ENCODE measurements around the gene XKR8.

The XKR8 gene, protein sequence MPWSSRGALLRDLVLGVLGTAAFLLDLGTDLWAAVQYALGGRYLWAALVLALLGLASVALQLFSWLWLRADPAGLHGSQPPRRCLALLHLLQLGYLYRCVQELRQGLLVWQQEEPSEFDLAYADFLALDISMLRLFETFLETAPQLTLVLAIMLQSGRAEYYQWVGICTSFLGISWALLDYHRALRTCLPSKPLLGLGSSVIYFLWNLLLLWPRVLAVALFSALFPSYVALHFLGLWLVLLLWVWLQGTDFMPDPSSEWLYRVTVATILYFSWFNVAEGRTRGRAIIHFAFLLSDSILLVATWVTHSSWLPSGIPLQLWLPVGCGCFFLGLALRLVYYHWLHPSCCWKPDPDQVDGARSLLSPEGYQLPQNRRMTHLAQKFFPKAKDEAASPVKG

DNA sequence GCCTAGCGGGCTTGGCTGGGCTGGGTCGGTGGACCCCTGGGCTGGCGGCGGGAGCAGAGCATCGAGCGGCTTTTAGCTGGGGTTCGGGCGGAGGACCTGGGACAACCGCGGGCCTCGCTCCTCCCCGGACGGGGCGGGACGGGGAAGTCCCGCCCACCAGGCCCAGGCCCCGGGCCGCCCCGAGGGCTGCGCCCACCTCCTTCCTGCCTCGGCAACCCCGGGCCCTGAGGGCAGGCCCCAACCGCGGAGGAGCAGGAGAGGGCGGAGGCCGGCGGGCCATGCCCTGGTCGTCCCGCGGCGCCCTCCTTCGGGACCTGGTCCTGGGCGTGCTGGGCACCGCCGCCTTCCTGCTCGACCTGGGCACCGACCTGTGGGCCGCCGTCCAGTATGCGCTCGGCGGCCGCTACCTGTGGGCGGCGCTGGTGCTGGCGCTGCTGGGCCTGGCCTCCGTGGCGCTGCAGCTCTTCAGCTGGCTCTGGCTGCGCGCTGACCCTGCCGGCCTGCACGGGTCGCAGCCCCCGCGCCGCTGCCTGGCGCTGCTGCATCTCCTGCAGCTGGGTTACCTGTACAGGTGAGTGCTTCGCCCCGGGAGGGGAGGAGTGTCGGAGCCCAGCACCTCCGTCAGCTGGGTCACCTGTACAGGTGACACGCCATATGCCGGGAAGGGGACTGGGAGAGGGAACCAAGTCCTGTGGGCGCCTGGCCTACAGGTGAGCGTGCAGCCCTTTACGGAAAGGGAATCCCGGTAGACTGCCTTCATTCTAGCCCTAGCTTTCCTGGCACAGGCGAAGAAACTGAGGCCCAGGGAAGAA is at the start of gene XKR8:
XKR8 (plus strand) TSS at position 182 of the 812 bp plus-strand sequence; CDS start at position 279, 97 bp downstream.
- TF ChIP-seq CTBP1 (IDR thresholded peaks at IDR 0.05; ENCODE audit: borderline replicate concordance) (no peak), TARDBP (IDR thresholded peaks at IDR 0.05) (no peak), ZNF384 (IDR thresholded peaks at IDR 0.05) (no peak), SP1 (IDR thresholded peaks at IDR 0.05) (no peak), HDGF (IDR thresholded peaks at IDR 0.05; ENCODE audit: borderline replicate concordance) (no peak), ELF4 (IDR thresholded peaks at IDR 0.05) (no peak)
- CTCF ChIA-PET = interaction anchor here (0.5 to 1.2 kb wide), 5 partner anchors 9 to 467 kb away, joined by 3 to 4 read pairs (median 3); no protein-coding TSS in a partner anchor
- peak; percentile 98 for DNase-seq (ENCODE audit: extremely low spot score)
- POLR2A ChIA-PET = interaction anchor here (0.6 to 1.4 kb wide), 13 partner anchors 9 to 275 kb away, joined by 3 to 5 read pairs (median 3); partner anchors contain the start of genes EYA3 and STX12

DNA sequence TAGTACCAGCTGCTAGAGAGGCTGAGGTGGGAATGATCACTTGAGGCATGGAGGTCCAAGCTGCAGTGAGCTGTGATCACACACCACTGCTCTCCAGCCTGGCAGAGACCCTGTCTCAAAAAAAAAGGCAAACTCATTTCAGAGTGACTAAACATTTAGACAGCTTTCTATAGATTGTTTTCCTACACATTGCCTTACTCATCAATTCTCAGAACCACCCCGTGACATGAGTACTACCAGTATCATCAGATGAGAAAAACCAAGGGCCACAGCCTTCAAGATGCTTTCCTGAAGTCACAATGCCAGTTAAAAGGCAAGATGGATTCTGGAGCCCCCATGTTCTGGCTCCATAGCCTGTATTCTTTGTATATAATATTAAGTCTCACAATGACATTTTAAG is 47.3 kb upstream of the XKR8 start:
- ChIA-PET CTCF (no interaction called here), POLR2A (no interaction called here)
- DNase-seq (ENCODE audit: extremely low spot score) = no peak
- TF ChIP-seq ZNF384 (IDR thresholded peaks at IDR 0.05) (no peak), ARNT (IDR thresholded peaks at IDR 0.05) (no peak), NFRKB (IDR thresholded peaks at IDR 0.05) (no peak), FOXM1 (IDR thresholded peaks at IDR 0.05; ENCODE audit: borderline replicate concordance) (no peak), SUZ12 (IDR thresholded peaks at IDR 0.05) (no peak), LEF1 (IDR thresholded peaks at IDR 0.05; ENCODE audit: borderline replicate concordance) (no peak), SP1 (IDR thresholded peaks at IDR 0.05) (no peak), FOXK2 (IDR thresholded peaks at IDR 0.05) (no peak), L3MBTL2 (conservative IDR thresholded peaks at IDR 0.05) (no peak), ELF4 (IDR thresholded peaks at IDR 0.05) (no peak), TARDBP (IDR thresholded peaks at IDR 0.05) (no peak), CTBP1 (IDR thresholded peaks at IDR 0.05; ENCODE audit: borderline replicate concordance) (no peak), FOXA1 (IDR thresholded peaks at IDR 0.05) (no peak), BHLHE40 (IDR thresholded peaks at IDR 0.05; ENCODE audit: borderline replicate concordance) (no peak), HDGF (IDR thresholded peaks at IDR 0.05; ENCODE audit: borderline replicate concordance) (no peak)
- TF ChIP-seq, protein P1, sequence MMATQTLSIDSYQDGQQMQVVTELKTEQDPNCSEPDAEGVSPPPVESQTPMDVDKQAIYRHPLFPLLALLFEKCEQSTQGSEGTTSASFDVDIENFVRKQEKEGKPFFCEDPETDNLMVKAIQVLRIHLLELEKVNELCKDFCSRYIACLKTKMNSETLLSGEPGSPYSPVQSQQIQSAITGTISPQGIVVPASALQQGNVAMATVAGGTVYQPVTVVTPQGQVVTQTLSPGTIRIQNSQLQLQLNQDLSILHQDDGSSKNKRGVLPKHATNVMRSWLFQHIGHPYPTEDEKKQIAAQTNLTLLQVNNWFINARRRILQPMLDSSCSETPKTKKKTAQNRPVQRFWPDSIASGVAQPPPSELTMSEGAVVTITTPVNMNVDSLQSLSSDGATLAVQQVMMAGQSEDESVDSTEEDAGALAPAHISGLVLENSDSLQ (IDR thresholded peaks at IDR 0.05) = no peak

- POLR2A ChIA-PET = no interaction called here
- CTCF ChIA-PET = no interaction called here
- no peak for TF ChIP-seq FOXA1 (IDR thresholded peaks at IDR 0.05)
- no peak for TF ChIP-seq CTBP1 (IDR thresholded peaks at IDR 0.05; ENCODE audit: borderline replicate concordance)
- DNase-seq (ENCODE audit: extremely low spot score) = peak; percentile 45
These were observed 44.6 kb upstream of the XKR8 start for GRCh38 chr1:27915082-27915575.

DNA sequence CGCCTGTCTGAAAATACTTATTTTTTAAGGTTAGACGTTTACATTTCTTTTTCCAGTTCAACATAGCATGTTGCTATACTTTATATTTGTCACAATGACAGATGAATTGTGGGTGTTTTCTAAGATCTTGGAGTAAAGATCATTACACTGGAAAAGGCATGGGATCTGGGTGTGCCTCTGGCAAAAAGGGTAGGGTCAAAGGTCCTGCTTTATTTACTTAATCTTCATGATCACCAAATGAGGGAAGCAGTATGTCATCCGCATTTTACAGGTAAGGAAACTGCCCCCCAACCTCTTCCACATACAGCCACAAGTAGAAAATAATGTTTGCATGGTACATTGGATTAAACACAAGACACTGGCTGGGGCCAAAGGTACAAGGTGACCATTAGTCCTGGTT is 37.5 kb upstream of the XKR8 start:
- ChIA-PET POLR2A (no interaction called here), CTCF (no interaction called here)

DNA sequence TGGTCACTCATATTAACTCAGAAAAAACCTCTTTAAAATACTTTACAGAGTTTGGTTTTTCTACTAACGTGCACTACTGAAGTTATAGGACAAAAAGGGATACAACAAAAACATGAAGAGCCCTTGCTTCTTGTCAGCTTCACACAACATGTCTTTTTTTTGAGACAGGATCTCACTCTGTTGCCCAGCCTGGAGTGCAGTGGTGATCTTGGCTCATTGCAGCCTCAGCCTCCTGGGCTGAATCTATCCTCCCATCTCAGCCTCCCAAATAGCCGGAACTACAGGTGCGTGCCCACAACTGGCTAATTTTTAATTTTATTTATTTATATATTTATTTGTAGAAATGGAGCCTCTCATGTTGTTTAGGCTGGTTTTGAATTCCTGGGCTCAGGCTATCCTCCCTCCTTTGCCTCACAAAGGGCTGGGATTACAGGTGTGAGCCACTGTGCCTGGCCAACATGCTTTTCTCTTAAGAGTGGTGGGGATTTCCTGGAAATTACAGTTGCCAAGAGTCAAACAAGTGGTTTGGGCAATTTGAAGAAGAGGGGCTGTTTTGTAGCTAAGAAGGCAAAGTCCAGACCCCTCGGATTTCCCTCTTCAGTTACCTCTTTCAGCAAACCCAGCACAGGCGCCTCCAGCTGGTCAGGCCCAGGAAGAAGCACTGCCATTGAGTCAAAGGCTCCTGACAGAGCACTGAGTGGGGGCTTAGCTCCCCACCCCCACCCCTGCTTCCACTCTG is 31.4 kb upstream of the XKR8 start:
- TF ChIP-seq L3MBTL2 (conservative IDR thresholded peaks at IDR 0.05) (no peak), NFRKB (IDR thresholded peaks at IDR 0.05) (no peak), FOXA1 (IDR thresholded peaks at IDR 0.05) (no peak), BHLHE40 (IDR thresholded peaks at IDR 0.05; ENCODE audit: borderline replicate concordance) (no peak), ZNF384 (IDR thresholded peaks at IDR 0.05) (no peak), ELF4 (IDR thresholded peaks at IDR 0.05) (no peak)
- ChIA-PET CTCF (interaction anchor here (0.6 to 0.7 kb wide), 3 partner anchors 12 to 188 kb away, joined by 3 to 4 read pairs (median 3); no protein-coding TSS in a partner anchor), POLR2A (no interaction called here)
- no peak for DNase-seq (ENCODE audit: extremely low spot score)

More for the DNA sequence above, 37.5 kb upstream of the XKR8 start:
- DNase-seq (ENCODE audit: extremely low spot score) = no peak
- TF ChIP-seq FOXM1 (IDR thresholded peaks at IDR 0.05; ENCODE audit: borderline replicate concordance) (no peak), L3MBTL2 (conservative IDR thresholded peaks at IDR 0.05) (no peak), ZNF384 (IDR thresholded peaks at IDR 0.05) (no peak), ELF4 (IDR thresholded peaks at IDR 0.05) (no peak), FOXA1 (IDR thresholded peaks at IDR 0.05) (no peak)
- TF ChIP-seq, protein P1 (IDR thresholded peaks at IDR 0.05) = no peak

DNA sequence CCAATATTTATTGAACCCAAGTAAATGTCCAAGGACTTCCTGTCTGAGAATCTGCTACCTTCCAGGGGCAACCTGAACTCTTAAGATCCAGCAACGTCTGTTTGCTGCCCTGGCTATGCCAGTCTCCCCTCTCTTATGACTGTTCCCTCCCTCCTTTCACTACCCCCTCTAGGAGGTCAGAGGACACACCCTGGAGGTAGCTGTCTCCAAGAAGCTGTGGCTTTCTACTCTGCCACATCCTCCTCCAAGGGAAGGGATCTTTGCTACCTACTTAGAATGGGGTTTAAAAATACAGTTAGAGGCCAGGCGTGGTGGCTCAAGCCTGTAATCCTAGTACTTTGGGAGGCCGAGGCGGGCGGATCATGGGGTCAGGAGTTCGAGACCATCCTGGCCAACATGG is 28.6 kb upstream of the XKR8 start:
- ChIA-PET POLR2A (interaction anchor here (0.8 kb wide), 1 partner anchor 21 kb away, joined by 3 read pairs; no protein-coding TSS in a partner anchor), CTCF (interaction anchor here (0.5 kb wide), 1 partner anchor 13 kb away, joined by 5 read pairs; no protein-coding TSS in a partner anchor)
- no peak for DNase-seq (ENCODE audit: extremely low spot score)
- TF ChIP-seq HDGF (IDR thresholded peaks at IDR 0.05; ENCODE audit: borderline replicate concordance) = no peak

Measured in HEK293T (cell line).